LNCaP clone FGC (cell line): Measurements from ENCODE around the gene G6PD.
"Not testable (repeated sequence)": the region's sequence is repeated elsewhere in the genome, so short reads cannot be mapped to it uniquely, and the experiment has no call there.

Source experiments
- DNase-seq: peaks from one replicate; pipeline ENCODE4 v3.0.0-alpha.2; 2011; ENCODE audit warnings: low read depth
- H3K4me3 ChIP-seq: 2 replicates; pipeline ENCODE4 v1.5.1; 2011; ENCODE audit warnings: mild to moderate bottlenecking, low read depth, low read length, control low read depth
- CTCF ChIP-seq: IDR thresholded peaks from 2 replicates; pipeline ENCODE4 v1.5.1; 2012; ENCODE audit warnings: mild to moderate bottlenecking; ENCODE audit not compliant: control insufficient read depth, insufficient read depth; ENCODE audit errors: extremely low read depth

Gene G6PD

GRCh38 chrX:154560326-154560725, 13.7 kb upstream of the G6PD start:
- H3K4me3 ChIP-seq, DNase-seq: not testable (repeated sequence)

- H3K4me3 ChIP-seq, DNase-seq: not testable (repeated sequence)
These were observed 12.2 kb upstream of the G6PD start for GRCh38 chrX:154558896-154559295.

- H3K4me3 ChIP-seq, DNase-seq: not testable (repeated sequence)
These were observed 11.5 kb upstream of the G6PD start for GRCh38 chrX:154558060-154558690.

DNA sequence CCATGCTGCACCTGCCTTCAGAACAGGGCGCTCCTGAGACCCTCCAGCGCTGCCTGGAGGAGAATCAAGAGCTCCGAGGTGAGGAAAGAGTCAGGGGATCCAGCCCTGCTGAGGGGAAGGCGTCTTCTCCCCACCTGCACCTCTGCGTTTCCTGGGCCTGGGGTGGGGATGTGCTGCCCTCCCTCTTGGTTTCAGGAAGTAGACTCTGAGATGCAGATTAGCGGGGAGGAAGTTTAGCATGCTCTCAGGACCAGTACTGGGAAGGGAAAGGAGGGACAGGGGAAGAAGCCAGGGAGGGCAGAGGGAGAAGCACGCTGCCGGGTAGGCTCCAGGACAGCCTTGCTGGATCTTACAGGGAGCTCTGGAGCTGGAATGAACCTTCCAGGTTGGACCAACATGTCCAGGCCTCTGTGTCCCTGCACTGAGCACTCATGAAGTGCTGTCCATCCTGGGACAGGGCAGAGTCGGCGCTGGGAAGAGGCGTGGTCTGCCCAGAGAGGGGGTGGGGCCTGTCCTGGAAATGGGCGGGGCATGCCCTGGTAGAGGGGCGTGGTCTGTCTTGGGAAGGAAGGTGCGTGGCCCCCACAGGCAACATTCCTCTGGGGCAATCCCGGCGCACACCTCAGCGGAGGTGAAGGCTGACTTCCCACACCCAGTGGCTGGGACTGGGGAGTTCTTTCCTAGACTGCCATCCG, 5.6 kb upstream of the G6PD start:
- DNase-seq, H3K4me3 ChIP-seq: not testable (repeated sequence)

DNA sequence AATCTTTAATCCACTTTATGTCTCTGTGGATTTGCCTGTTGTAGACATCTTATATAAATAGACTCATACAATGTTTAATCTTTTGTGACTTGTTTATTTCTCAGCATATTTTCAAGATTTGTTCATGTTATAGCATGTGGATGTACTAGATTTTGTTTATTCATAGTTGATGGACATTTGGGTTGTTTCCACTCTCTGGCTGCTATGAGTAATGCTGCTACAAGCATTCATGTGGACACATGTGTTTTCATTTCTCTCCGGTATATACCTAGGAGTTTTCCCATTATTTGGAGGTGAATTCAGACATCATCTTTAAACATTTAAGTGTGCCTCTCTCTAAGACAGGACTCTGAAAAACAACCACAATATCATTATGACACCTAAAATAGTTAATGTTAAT, 3.1 kb upstream of the G6PD start:
- H3K4me3 ChIP-seq, result no peak overlapping the region
- DNase-seq, result no peak

GRCh38 chrX:154548028-154548316, 1.3 kb upstream of the G6PD start:
- TF ChIP-seq CTCF, result no peak
- peak overlapping the region; percentile 90 for H3K4me3 ChIP-seq

More for the DNA sequence above, 3.1 kb upstream of the G6PD start:
- TF ChIP-seq CTCF, result no peak

GRCh38 chrX:154547245-154548027, 790 bp upstream of the G6PD start, which contains the start of gene IKBKG:
IKBKG (plus strand) TSS chrX:154547620; CDS start chrX:154552003, 4,383 bp downstream.
- H3K4me3 ChIP-seq, result peak within 1 kb of the TSS; percentile 90
- DNase-seq, result peak; percentile 53
- no peak for TF ChIP-seq CTCF

More at GRCh38 chrX:154548028-154548316, 1.3 kb upstream of the G6PD start:
- DNase-seq, result no peak

DNA sequence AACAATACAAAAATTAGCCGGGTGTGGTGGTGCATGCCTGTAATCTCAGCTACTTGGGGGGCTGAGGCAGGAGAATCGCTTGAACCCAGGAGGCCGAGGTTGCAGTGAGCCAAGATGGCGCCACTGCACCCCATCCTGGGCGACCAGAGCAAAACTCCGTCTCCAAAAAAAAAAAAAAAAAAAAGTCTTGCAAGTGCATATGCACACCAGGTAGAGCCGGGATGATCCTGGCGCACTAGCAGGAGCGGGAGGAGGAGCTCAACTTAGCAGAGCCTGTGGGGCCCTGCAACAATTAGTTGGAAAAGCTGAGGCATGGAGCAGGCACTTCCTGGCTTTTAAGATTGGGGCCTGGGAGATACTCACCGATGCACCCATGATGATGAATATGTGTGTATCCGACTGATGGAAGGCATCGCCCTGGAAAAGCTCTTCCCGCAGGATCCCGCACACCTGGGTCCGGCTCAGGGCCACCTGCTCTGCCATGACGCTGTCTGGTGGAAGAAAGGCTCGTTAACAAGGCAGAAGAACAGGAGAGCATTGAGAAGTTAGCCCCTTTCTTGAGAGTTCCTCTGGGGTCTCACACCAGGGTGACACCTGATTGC, 872 bp downstream of the G6PD start:
- TF ChIP-seq CTCF, result no peak
- peak overlapping the region; percentile 90 for H3K4me3 ChIP-seq
- no peak for DNase-seq
